ENCODE results near the gene FGD5.
A peak's percentile ranks its signal among the peaks of the same experiment; 100 is the strongest.

FGD5 gene

GRCh38 chr3:14947886-14948608, 129.3 kb downstream of the FGD5 start:
- no peaks in the 10 kb centered on the region for H4K20me1 ChIP-seq (ENCODE audit: insufficient read depth, low read length)
- TF ChIP-seq CTCF (IDR thresholded peaks at IDR 0.05; ENCODE audit: low read length) (no peak), EZH2phosphoT487 (IDR thresholded peaks at IDR 0.05; ENCODE audit: low read length) (no peak), EZH2 (optimal IDR thresholded peaks at IDR 0.05; ENCODE audit: low read depth, low read length) (no peak)
- peak; percentile 95 for DNase-seq

GRCh38 chr3:14948609-14949038, 129.9 kb downstream of the FGD5 start:
- H3K79me2 ChIP-seq (ENCODE audit: low read length), result peaks cover 77% of the 10 kb centered on the region
- H3K27ac ChIP-seq (ENCODE audit: low read length), result peak overlapping the region; percentile 29; the same call in 1 of the 2 replicates
- H3K27me3 ChIP-seq (replicated peaks; ENCODE audit: insufficient read depth, low read length), result no peaks in the 10 kb centered on the region

More at GRCh38 chr3:14947886-14948608, 129.3 kb downstream of the FGD5 start:
- Histone ChIP-seq H3K4me3 (ENCODE audit: low read length) (peak overlapping the region; percentile 92), H3K9me2 (replicated peaks; ENCODE audit: insufficient read depth, low read length) (no peaks in the 10 kb centered on the region), H3K27ac (ENCODE audit: low read length) (peak overlapping the region; percentile 96), H3K4me2 (ENCODE audit: low read depth, low read length) (no peak overlapping the region), H3K36me3 (replicated peaks; ENCODE audit: insufficient read depth, low read length) (no peaks in the 10 kb centered on the region; the same call in 1 of the 2 replicates), H3F3A (ENCODE audit: insufficient read depth, low read length) (peaks cover 13% of the 10 kb centered on the region), H2AFZ (ENCODE audit: low read length) (peak overlapping the region; percentile 76), H3K9me3 (replicated peaks; ENCODE audit: insufficient read depth, low read length) (no peaks in the 10 kb centered on the region), H3K79me2 (ENCODE audit: low read length) (peaks cover 79% of the 10 kb centered on the region), H3K4me1 (ENCODE audit: low read length) (peaks cover 13% of the 10 kb centered on the region), H3K9ac (ENCODE audit: low read length) (peak overlapping the region; percentile 93), H3K27me3 (replicated peaks; ENCODE audit: insufficient read depth, low read length) (no peaks in the 10 kb centered on the region)

GRCh38 chr3:14949126-14949525, 130.4 kb downstream of the FGD5 start:
- no peaks in the 10 kb centered on the region for H3K27me3 ChIP-seq (replicated peaks; ENCODE audit: insufficient read depth, low read length)
- no peak for TF ChIP-seq EZH2 (optimal IDR thresholded peaks at IDR 0.05; ENCODE audit: low read depth, low read length)
- no peak for TF ChIP-seq CTCF (IDR thresholded peaks at IDR 0.05; ENCODE audit: low read length)
- no peak for TF ChIP-seq EZH2phosphoT487 (IDR thresholded peaks at IDR 0.05; ENCODE audit: low read length)
- peak overlapping the region; percentile 100 for H3K4me2 ChIP-seq (ENCODE audit: low read depth, low read length)
- H3K4me3 ChIP-seq (ENCODE audit: low read length), result peak overlapping the region; percentile 85
- H3K36me3 ChIP-seq (replicated peaks; ENCODE audit: insufficient read depth, low read length), result no peaks in the 10 kb centered on the region; the same call in 1 of the 2 replicates
- peaks cover 78% of the 10 kb centered on the region for H3K79me2 ChIP-seq (ENCODE audit: low read length)
- peak overlapping the region; percentile 83; the same call in 1 of the 2 replicates for H2AFZ ChIP-seq (ENCODE audit: low read length)
- peaks cover 13% of the 10 kb centered on the region for H3K4me1 ChIP-seq (ENCODE audit: low read length)
- H3K9me3 ChIP-seq (replicated peaks; ENCODE audit: insufficient read depth, low read length), result no peaks in the 10 kb centered on the region
- no peaks in the 10 kb centered on the region for H4K20me1 ChIP-seq (ENCODE audit: insufficient read depth, low read length)
- H3F3A ChIP-seq (ENCODE audit: insufficient read depth, low read length), result peaks cover 13% of the 10 kb centered on the region
- peak overlapping the region; percentile 74 for H3K9ac ChIP-seq (ENCODE audit: low read length)
- H3K27ac ChIP-seq (ENCODE audit: low read length), result no peak overlapping the region
- no peak for DNase-seq
- no peaks in the 10 kb centered on the region for H3K9me2 ChIP-seq (replicated peaks; ENCODE audit: insufficient read depth, low read length)

More at GRCh38 chr3:14948609-14949038, 129.9 kb downstream of the FGD5 start:
- Histone ChIP-seq H3K9ac (ENCODE audit: low read length) (peak overlapping the region; percentile 74), H3K36me3 (replicated peaks; ENCODE audit: insufficient read depth, low read length) (no peaks in the 10 kb centered on the region; the same call in 1 of the 2 replicates), H3F3A (ENCODE audit: insufficient read depth, low read length) (peaks cover 13% of the 10 kb centered on the region), H2AFZ (ENCODE audit: low read length) (peak overlapping the region; percentile 83), H3K4me2 (ENCODE audit: low read depth, low read length) (peak overlapping the region; percentile 100), H4K20me1 (ENCODE audit: insufficient read depth, low read length) (no peaks in the 10 kb centered on the region), H3K9me2 (replicated peaks; ENCODE audit: insufficient read depth, low read length) (no peaks in the 10 kb centered on the region), H3K4me1 (ENCODE audit: low read length) (peaks cover 13% of the 10 kb centered on the region), H3K4me3 (ENCODE audit: low read length) (peak overlapping the region; percentile 85), H3K9me3 (replicated peaks; ENCODE audit: insufficient read depth, low read length) (no peaks in the 10 kb centered on the region)
- no peak for TF ChIP-seq CTCF (IDR thresholded peaks at IDR 0.05; ENCODE audit: low read length)
- no peak for TF ChIP-seq EZH2 (optimal IDR thresholded peaks at IDR 0.05; ENCODE audit: low read depth, low read length)
- DNase-seq, result no peak
